H1 (cell line): Measurements from ENCODE around the gene PDE9A.

Experiments used
- BRCA1 ChIP-seq: IDR thresholded peaks from 2 replicates; pipeline ENCODE4 v1.6.1; 2012; ENCODE audit warnings: low read depth, low read length, improper control_type of control experiment
- EP300 ChIP-seq, 2 experiments: IDR thresholded peaks; 1 replicate in 1 of 2; 2 replicates in 1 of 2; pipeline ENCODE4 v1.6.1; 2011 to 2012; ENCODE audit warnings: low read depth in 2 of 2, low read length in 2 of 2, mild to moderate bottlenecking in 2 of 2, borderline replicate concordance in 1 of 2, inconsistent platforms in 1 of 2, moderate library complexity in 1 of 2
- EZH2 ChIP-seq: fragments of 200-600 bp; sonication (generic); IDR thresholded peaks from 2 replicates; pipeline ENCODE4 v1.7.1; 2012; ENCODE audit warnings: low read depth, mild to moderate bottlenecking, moderate library complexity, low read length, inconsistent platforms; ENCODE audit not compliant: severe bottlenecking
- JUN ChIP-seq: IDR thresholded peaks from 2 replicates; pipeline ENCODE4 v1.6.1; 2011; ENCODE audit warnings: low read depth, mild to moderate bottlenecking, improper control_type of control experiment, low read length
- POLR2A ChIP-seq, 2 experiments: IDR thresholded peaks; 1 replicate in 1 of 2; 2 replicates in 1 of 2; pipeline ENCODE4 v1.6.1; 2011; ENCODE audit warnings: low read depth in 2 of 2, low read length in 2 of 2, mild to moderate bottlenecking in 2 of 2; ENCODE audit errors: control extremely low read depth in 1 of 2
- POLR2AphosphoS5 ChIP-seq: IDR thresholded peaks from 2 replicates; pipeline ENCODE4 v1.6.1; 2011; ENCODE audit warnings: low read depth, low read length
- RNF2 ChIP-seq: fragments of 200-900, 300-1000 bp; sonication (generic); IDR thresholded peaks from 2 replicates; pipeline ENCODE4 v1.7.1; 2016; ENCODE audit warnings: borderline replicate concordance, low read depth, mild to moderate bottlenecking, antibody characterized with exemption, low read length; ENCODE audit not compliant: poor library complexity, severe bottlenecking; ENCODE audit errors: missing control alignments
- SIN3A ChIP-seq, 2 experiments: IDR thresholded peaks in 1 of 2; conservative IDR thresholded peaks in 1 of 2; 2 replicates each; pipeline ENCODE4 v1.6.1; 2011 to 2012; ENCODE audit warnings: low read length in 2 of 2, improper control_type of control experiment in 1 of 2, low read depth in 1 of 2, mild to moderate bottlenecking in 1 of 2
- SUZ12 ChIP-seq: fragments of 200-600 bp; sonication (generic); IDR thresholded peaks from 2 replicates; pipeline ENCODE4 v1.6.1; 2012; ENCODE audit warnings: mild to moderate bottlenecking, inconsistent platforms, low read length, moderate library complexity, mixed read lengths
- TCF12 ChIP-seq: IDR thresholded peaks from 2 replicates; pipeline ENCODE4 v1.6.1; 2011; ENCODE audit warnings: low read depth, mild to moderate bottlenecking, low read length
- TF ChIP-seq, protein P1 (sequence below): fragments of 300-600 bp; sonication (generic); IDR thresholded peaks from 2 replicates; pipeline ENCODE4 v1.7.1; 2012; ENCODE audit warnings: low read length, moderate library complexity, mild to moderate bottlenecking, inconsistent platforms; ENCODE audit not compliant: insufficient replicate concordance
- TF ChIP-seq, protein P2 (sequence below): IDR thresholded peaks from 2 replicates; pipeline ENCODE4 v1.6.1; 2011; ENCODE audit warnings: low read length, improper control_type of control experiment

GRCh38 chr21:42636520-42637266, 16.7 kb upstream of the PDE9A start:
- no peak for TF ChIP-seq EZH2
- TF ChIP-seq SIN3A (conservative IDR thresholded peaks at IDR 0.05 in 1 of 2, IDR thresholded peaks at IDR 0.05 in 1 of 2; ENCODE audit: low read depth in 1 of 2, low read length in 2 of 2) = no peak
- TF ChIP-seq RNF2 = no peak
- TF ChIP-seq, protein P1, sequence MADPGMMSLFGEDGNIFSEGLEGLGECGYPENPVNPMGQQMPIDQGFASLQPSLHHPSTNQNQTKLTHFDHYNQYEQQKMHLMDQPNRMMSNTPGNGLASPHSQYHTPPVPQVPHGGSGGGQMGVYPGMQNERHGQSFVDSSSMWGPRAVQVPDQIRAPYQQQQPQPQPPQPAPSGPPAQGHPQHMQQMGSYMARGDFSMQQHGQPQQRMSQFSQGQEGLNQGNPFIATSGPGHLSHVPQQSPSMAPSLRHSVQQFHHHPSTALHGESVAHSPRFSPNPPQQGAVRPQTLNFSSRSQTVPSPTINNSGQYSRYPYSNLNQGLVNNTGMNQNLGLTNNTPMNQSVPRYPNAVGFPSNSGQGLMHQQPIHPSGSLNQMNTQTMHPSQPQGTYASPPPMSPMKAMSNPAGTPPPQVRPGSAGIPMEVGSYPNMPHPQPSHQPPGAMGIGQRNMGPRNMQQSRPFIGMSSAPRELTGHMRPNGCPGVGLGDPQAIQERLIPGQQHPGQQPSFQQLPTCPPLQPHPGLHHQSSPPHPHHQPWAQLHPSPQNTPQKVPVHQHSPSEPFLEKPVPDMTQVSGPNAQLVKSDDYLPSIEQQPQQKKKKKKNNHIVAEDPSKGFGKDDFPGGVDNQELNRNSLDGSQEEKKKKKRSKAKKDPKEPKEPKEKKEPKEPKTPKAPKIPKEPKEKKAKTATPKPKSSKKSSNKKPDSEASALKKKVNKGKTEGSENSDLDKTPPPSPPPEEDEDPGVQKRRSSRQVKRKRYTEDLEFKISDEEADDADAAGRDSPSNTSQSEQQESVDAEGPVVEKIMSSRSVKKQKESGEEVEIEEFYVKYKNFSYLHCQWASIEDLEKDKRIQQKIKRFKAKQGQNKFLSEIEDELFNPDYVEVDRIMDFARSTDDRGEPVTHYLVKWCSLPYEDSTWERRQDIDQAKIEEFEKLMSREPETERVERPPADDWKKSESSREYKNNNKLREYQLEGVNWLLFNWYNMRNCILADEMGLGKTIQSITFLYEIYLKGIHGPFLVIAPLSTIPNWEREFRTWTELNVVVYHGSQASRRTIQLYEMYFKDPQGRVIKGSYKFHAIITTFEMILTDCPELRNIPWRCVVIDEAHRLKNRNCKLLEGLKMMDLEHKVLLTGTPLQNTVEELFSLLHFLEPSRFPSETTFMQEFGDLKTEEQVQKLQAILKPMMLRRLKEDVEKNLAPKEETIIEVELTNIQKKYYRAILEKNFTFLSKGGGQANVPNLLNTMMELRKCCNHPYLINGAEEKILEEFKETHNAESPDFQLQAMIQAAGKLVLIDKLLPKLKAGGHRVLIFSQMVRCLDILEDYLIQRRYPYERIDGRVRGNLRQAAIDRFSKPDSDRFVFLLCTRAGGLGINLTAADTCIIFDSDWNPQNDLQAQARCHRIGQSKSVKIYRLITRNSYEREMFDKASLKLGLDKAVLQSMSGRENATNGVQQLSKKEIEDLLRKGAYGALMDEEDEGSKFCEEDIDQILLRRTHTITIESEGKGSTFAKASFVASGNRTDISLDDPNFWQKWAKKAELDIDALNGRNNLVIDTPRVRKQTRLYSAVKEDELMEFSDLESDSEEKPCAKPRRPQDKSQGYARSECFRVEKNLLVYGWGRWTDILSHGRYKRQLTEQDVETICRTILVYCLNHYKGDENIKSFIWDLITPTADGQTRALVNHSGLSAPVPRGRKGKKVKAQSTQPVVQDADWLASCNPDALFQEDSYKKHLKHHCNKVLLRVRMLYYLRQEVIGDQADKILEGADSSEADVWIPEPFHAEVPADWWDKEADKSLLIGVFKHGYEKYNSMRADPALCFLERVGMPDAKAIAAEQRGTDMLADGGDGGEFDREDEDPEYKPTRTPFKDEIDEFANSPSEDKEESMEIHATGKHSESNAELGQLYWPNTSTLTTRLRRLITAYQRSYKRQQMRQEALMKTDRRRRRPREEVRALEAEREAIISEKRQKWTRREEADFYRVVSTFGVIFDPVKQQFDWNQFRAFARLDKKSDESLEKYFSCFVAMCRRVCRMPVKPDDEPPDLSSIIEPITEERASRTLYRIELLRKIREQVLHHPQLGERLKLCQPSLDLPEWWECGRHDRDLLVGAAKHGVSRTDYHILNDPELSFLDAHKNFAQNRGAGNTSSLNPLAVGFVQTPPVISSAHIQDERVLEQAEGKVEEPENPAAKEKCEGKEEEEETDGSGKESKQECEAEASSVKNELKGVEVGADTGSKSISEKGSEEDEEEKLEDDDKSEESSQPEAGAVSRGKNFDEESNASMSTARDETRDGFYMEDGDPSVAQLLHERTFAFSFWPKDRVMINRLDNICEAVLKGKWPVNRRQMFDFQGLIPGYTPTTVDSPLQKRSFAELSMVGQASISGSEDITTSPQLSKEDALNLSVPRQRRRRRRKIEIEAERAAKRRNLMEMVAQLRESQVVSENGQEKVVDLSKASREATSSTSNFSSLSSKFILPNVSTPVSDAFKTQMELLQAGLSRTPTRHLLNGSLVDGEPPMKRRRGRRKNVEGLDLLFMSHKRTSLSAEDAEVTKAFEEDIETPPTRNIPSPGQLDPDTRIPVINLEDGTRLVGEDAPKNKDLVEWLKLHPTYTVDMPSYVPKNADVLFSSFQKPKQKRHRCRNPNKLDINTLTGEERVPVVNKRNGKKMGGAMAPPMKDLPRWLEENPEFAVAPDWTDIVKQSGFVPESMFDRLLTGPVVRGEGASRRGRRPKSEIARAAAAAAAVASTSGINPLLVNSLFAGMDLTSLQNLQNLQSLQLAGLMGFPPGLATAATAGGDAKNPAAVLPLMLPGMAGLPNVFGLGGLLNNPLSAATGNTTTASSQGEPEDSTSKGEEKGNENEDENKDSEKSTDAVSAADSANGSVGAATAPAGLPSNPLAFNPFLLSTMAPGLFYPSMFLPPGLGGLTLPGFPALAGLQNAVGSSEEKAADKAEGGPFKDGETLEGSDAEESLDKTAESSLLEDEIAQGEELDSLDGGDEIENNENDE = no peak
- no peak for TF ChIP-seq SUZ12
- no peak for TF ChIP-seq POLR2A (IDR thresholded peaks at IDR 0.05; ENCODE audit: control extremely low read depth in 1 of 2, low read depth in 2 of 2, low read length in 2 of 2)
- TF ChIP-seq EP300 (IDR thresholded peaks at IDR 0.05; ENCODE audit: borderline replicate concordance in 1 of 2, low read depth in 2 of 2, low read length in 2 of 2) = no peak
- TF ChIP-seq BRCA1 = no peak
- TF ChIP-seq TCF12 = no peak
- no peak for TF ChIP-seq JUN
- no peak for TF ChIP-seq POLR2AphosphoS5
- TF ChIP-seq, protein P2, sequence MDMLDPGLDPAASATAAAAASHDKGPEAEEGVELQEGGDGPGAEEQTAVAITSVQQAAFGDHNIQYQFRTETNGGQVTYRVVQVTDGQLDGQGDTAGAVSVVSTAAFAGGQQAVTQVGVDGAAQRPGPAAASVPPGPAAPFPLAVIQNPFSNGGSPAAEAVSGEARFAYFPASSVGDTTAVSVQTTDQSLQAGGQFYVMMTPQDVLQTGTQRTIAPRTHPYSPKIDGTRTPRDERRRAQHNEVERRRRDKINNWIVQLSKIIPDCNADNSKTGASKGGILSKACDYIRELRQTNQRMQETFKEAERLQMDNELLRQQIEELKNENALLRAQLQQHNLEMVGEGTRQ = no peak
